ENCODE results near the gene KRTAP10-10. TPM values are rescaled to one million over a fixed set of nuclear protein-coding genes. Genes with fewer than 3 reads are reported as not detected.
"Not testable (repeated sequence)": the region's sequence is repeated elsewhere in the genome, so short reads cannot be mapped to it uniquely, and the experiment has no call there.

Gene KRTAP10-10
- total RNA-seq, 4 donors from 2014 or later, result not detected

DNA sequence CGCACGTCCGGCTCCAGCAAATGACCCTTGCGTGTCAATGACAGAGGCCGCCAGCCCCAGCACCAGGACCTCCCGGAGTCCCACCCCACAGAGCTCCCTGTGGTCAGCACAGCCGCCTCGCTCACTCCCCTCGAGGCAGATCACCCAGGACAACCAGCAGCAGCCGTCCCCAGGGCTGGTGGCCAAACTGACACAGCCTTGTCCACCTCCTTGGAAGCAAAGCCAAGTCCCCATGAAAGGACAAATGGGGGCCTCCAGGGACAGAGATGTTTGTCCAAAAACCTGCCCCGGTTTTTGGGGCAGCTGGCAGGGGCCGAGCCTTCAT, 2.1 kb downstream of the KRTAP10-10 start:
- Histone ChIP-seq H3K4me1 (no peaks in the 10 kb centered on the region), H3K27ac (no peak overlapping the region), H3K36me3 (no peaks in the 10 kb centered on the region), H3K27me3 (peaks cover 9% of the 10 kb centered on the region in 3 donors), H3K4me3 (no peak overlapping the region), H3K9me3 (no peaks in the 10 kb centered on the region)
- DNase-seq, result no peak
- ATAC-seq, result no peak
- intact Hi-C loops (cut with DNase I; ENCODE audit: low total_unique reads) (no loop called here), in situ Hi-C loops (cut with MboI; ENCODE audit: low sequenced_read_pairs in 4 of 4) (no loop called here)
- no peak for TF ChIP-seq CTCF (IDR thresholded peaks at IDR 0.05 in 4 of 5, conservative IDR thresholded peaks at IDR 0.05 in 1 of 5)
- TF ChIP-seq POLR2A (IDR thresholded peaks at IDR 0.05), result no peak

DNA sequence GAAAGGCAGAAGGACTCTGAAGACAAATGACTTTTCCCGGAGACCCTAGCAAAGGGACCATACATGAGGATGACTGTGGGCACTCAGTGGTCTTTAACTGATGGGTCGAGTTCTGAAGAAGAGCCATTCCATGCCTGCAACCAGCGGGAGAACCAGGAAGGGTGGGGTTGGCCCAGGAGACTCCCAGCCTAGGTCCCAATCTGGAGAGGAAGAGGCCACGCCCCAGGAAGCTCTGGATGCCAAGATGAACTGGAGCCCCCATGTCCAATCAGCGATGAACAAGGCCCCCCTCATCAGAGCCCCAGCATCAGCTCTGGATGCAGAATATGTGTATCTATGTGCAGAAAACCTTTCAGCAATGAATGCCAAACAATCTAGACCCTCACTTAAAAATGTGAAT, 3.6 kb downstream of the KRTAP10-10 start:
- Histone ChIP-seq H3K4me3 (no peak overlapping the region), H3K4me1 (no peaks in the 10 kb centered on the region), H3K27ac (no peak overlapping the region), H3K27me3 (peaks cover 9 to 11% (median 9%) of the 10 kb centered on the region in 3 donors), H3K9me3 (no peaks in the 10 kb centered on the region), H3K36me3 (no peaks in the 10 kb centered on the region)
- TF ChIP-seq CTCF (IDR thresholded peaks at IDR 0.05 in 4 of 5, conservative IDR thresholded peaks at IDR 0.05 in 1 of 5), result no peak
- TF ChIP-seq POLR2A (IDR thresholded peaks at IDR 0.05), result no peak
- intact Hi-C loops (cut with DNase I; ENCODE audit: low total_unique reads), result no loop called here
- in situ Hi-C loops (cut with MboI; ENCODE audit: low sequenced_read_pairs in 4 of 4), result no loop called here
- ATAC-seq (no peak), DNase-seq (no peak)

DNA sequence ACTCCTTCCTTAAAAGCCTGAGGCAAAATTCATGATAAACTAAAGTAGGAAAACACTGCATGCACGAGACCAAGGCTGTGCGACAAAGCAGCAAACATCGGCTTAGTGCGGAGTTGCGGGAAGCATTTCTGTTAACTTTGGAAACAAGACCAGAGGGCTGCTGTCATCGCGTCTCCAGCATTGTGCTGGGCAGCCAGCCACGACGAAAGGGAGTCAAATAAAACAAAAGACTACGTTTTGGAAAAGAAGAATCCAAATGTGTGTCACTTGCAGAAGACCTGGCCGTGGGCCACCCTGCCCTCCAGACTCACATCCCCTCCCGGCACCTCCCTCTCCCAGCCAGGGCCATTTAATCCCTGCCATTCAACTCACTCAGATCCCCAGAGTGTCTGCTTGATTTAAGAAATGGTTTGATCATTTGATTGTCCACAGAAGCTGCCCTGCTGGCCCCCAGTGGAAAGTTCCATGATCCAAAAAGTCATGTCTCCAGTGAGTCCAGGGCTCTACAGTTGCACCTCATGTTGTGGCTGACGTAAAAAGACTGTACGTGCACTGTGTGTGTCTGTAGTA, 6.7 kb downstream of the KRTAP10-10 start:
- DNase-seq (no peak), ATAC-seq (no peak)
- in situ Hi-C loops (cut with MboI; ENCODE audit: low sequenced_read_pairs in 4 of 4), result no loop called here
- intact Hi-C loops (cut with DNase I; ENCODE audit: low total_unique reads), result no loop called here
- TF ChIP-seq POLR2A (IDR thresholded peaks at IDR 0.05) (no peak), CTCF (IDR thresholded peaks at IDR 0.05 in 4 of 5, conservative IDR thresholded peaks at IDR 0.05 in 1 of 5) (no peak)
- no peaks in the 10 kb centered on the region for H3K9me3 ChIP-seq
- no peaks in the 10 kb centered on the region for H3K4me1 ChIP-seq
- H3K27me3 ChIP-seq, result peaks cover 16 to 17% (median 17%) of the 10 kb centered on the region in 3 donors
- H3K4me3 ChIP-seq, result no peak overlapping the region
- no peaks in the 10 kb centered on the region for H3K36me3 ChIP-seq
- no peak overlapping the region for H3K27ac ChIP-seq

DNA sequence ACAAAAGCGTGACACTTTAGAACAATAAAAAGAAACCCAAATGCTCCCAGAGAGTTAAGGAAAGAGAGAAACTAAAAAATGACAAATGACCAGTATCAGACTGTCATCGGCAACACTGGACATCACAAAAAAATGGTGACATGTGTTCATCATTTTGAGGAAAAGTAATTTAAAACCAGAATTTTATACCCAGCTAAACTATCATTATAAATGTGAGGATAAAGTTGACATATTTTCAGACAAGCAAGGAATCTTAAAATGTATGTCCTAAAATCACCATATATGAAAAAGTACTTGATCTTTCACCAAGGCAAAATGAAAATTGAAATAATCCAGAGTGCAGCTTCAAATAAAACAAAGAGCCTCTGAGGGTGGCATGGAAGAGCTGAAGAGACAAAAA, 7.7 kb downstream of the KRTAP10-10 start:
- H3K9me3 ChIP-seq, result no peaks in the 10 kb centered on the region
- no peak for TF ChIP-seq POLR2A (IDR thresholded peaks at IDR 0.05)
- intact Hi-C loops (cut with DNase I; ENCODE audit: low total_unique reads) (no loop called here), in situ Hi-C loops (cut with MboI; ENCODE audit: low sequenced_read_pairs in 4 of 4) (no loop called here)
- H3K36me3 ChIP-seq, result no peaks in the 10 kb centered on the region
- ATAC-seq (no peak), DNase-seq (no peak)
- no peak overlapping the region for H3K4me3 ChIP-seq
- no peak overlapping the region for H3K27ac ChIP-seq
- peaks cover 12 to 20% (median 16%) of the 10 kb centered on the region in 3 donors for H3K27me3 ChIP-seq
- H3K4me1 ChIP-seq, result no peaks in the 10 kb centered on the region

DNA sequence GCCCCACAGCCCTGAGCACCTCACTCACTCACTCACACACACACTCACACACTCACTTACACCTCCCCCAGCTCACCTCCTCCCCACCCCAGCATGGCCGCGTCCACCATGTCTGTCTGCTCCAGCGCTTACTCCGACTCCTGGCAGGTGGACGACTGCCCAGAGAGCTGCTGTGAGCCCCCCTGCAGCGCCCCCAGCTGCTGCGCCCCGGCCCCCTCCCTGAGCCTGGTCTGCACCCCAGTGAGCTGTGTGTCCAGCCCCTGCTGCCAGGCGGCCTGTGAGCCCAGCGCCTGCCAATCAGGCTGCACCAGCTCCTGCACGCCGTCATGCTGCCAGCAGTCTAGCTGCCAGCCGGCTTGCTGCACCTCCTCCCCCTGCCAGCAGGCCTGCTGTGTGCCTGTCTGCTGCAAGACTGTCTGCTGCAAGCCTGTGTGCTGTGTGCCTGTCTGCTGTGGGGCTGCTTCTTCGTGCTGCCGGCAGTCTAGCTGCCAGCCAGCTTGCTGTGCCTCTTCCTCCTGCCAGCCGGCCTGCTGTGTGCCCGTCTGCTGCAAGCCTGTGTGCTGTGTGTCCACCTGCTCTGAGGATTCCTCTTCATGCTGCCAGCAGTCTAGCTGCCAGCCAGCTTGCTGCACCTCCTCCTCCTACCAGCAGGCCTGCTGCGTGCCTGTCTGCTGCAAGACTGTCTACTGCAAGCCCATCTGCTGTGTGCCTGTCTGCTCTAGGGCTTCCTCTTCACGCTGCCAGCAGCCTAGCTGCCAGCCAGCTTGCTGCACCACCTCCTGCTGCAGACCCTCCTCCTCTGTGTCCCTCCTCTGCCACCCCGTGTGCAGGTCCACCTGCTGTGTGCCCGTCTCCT, 9.4 kb downstream of the KRTAP10-10 start, which contains the start of gene KRTAP10-11:
TSS of gene KRTAP10-11 (plus strand) at position 49 of the 856 bp plus-strand sequence. CDS start at position 94, 45 bp downstream.
- H3K9me3 ChIP-seq; H3K4me3 ChIP-seq; H3K36me3 ChIP-seq; H3K27ac ChIP-seq; H3K4me1 ChIP-seq; DNase-seq; ATAC-seq; intact Hi-C loops (cut with DNase I; ENCODE audit: low total_unique reads); in situ Hi-C loops (cut with MboI; ENCODE audit: low sequenced_read_pairs in 4 of 4): not testable (repeated sequence)
- peaks cover 10 to 16% (median 11%) of the 10 kb centered on the region in 3 donors for H3K27me3 ChIP-seq
